Measurements from ENCODE around the gene NKX2-4. TPM values are rescaled to one million over a fixed set of nuclear protein-coding genes. Genes with fewer than 3 reads are reported as not detected.

Gene NKX2-4
- total RNA-seq, 1 donor from 2014 or later, result not detected

DNA sequence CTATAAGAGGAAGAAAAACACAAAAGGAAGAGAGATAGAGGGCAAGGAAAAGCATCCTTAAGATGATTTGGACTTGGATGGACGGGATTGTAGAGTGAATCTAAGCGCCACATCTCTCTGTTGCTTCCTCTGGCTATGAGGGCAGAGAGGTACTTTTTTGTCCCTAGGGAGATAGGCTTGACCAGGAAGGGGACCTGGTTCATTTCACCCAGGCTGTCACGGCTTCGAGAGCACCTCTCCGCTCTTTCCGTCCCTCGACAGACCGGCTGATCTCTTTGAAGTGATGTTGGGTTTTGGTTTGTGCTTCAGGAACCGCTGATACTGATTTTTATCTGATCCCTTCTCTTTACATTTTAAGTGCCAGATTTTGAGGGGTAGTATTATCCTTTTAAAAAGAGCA is 19.6 kb downstream of the NKX2-4 start:
- H3K4me3 Mint-ChIP-seq (ENCODE audit: unreplicated experiment), result no peak overlapping the region
- H3K27me3 Mint-ChIP-seq (ENCODE audit: low read depth, unreplicated experiment), result no peaks in the 10 kb centered on the region

DNA sequence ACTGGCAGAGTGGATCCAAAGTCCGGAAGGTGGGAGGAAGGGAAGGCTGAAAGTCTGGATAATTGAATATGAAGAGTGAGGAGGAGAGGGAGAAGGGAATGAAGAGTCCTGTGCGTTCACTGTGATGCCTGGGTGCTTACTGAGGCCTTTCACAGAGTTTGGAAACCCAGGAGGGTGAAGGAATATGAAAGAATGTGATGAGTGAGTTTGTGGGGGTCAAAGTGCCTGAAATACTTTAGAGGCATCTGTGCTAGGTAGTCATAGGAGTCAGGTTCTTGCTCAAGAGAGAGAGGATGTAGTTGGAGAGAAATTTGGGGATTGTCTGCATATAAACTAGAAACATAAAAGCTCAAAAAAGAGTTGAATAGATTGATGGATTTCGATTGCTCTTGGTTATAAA is 20.7 kb downstream of the NKX2-4 start:
- Histone ChIP-seq H3K4me1 (ENCODE audit: insufficient read depth, low read length) (peaks cover 4% of the 10 kb centered on the region), H3K9me3 (ENCODE audit: insufficient read depth, low read depth, low read length) (no peaks in the 10 kb centered on the region), H3K79me2 (ENCODE audit: insufficient read depth, low read length) (peaks cover 40% of the 10 kb centered on the region), H3K4me3 (ENCODE audit: insufficient read depth, low read depth, low read length) (no peak overlapping the region), H2AFZ (ENCODE audit: low read depth, low read length) (no peak overlapping the region), H3K9ac (ENCODE audit: low read length) (no peak overlapping the region), H4K20me1 (ENCODE audit: insufficient read depth, low read length) (peaks cover 60% of the 10 kb centered on the region), H3K27me3 (ENCODE audit: insufficient read depth, low read length) (no peaks in the 10 kb centered on the region), H3K27ac (ENCODE audit: low read depth, low read length) (no peak overlapping the region), H3K36me3 (ENCODE audit: insufficient read depth, low read length) (peaks cover 6% of the 10 kb centered on the region), H3K4me2 (ENCODE audit: low read length) (no peak overlapping the region)
- peak overlapping the region; percentile 0 for H3K27ac Mint-ChIP-seq (ENCODE audit: unreplicated experiment)
- H3K27me3 Mint-ChIP-seq (ENCODE audit: low read depth, unreplicated experiment), result no peaks in the 10 kb centered on the region
- no peak for TF ChIP-seq EZH2 (IDR thresholded peaks at IDR 0.05; ENCODE audit: insufficient read depth, low read length)
- TF ChIP-seq, protein P1, sequence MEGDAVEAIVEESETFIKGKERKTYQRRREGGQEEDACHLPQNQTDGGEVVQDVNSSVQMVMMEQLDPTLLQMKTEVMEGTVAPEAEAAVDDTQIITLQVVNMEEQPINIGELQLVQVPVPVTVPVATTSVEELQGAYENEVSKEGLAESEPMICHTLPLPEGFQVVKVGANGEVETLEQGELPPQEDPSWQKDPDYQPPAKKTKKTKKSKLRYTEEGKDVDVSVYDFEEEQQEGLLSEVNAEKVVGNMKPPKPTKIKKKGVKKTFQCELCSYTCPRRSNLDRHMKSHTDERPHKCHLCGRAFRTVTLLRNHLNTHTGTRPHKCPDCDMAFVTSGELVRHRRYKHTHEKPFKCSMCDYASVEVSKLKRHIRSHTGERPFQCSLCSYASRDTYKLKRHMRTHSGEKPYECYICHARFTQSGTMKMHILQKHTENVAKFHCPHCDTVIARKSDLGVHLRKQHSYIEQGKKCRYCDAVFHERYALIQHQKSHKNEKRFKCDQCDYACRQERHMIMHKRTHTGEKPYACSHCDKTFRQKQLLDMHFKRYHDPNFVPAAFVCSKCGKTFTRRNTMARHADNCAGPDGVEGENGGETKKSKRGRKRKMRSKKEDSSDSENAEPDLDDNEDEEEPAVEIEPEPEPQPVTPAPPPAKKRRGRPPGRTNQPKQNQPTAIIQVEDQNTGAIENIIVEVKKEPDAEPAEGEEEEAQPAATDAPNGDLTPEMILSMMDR (IDR thresholded peaks at IDR 0.05; ENCODE audit: insufficient read depth, low read depth, low read length), result no peak
- H3K4me1 Mint-ChIP-seq (ENCODE audit: low read depth, unreplicated experiment), result peaks cover 34% of the 10 kb centered on the region
- DNase-seq (ENCODE audit: low read depth) (no peak), FAIRE-seq (no peak)
- no peaks in the 10 kb centered on the region for H3K9me3 Mint-ChIP-seq (ENCODE audit: unreplicated experiment)
- H3K4me3 Mint-ChIP-seq (ENCODE audit: unreplicated experiment), result no peak overlapping the region
- H3K36me3 Mint-ChIP-seq (ENCODE audit: low read depth, unreplicated experiment), result peaks cover 14% of the 10 kb centered on the region

More for the DNA sequence above, 19.6 kb downstream of the NKX2-4 start:
- H3K4me3 ChIP-seq (ENCODE audit: insufficient read depth, low read depth, low read length), result no peak overlapping the region
- H3K4me1 Mint-ChIP-seq (ENCODE audit: low read depth, unreplicated experiment), result peaks cover 34% of the 10 kb centered on the region
- FAIRE-seq (no peak), DNase-seq (ENCODE audit: low read depth) (no peak)
- no peaks in the 10 kb centered on the region for H3K9me3 ChIP-seq (ENCODE audit: insufficient read depth, low read depth, low read length)
- H3K27ac ChIP-seq (ENCODE audit: low read depth, low read length), result no peak overlapping the region
- H3K9ac ChIP-seq (ENCODE audit: low read length), result no peak overlapping the region
- TF ChIP-seq, protein P1 (IDR thresholded peaks at IDR 0.05; ENCODE audit: insufficient read depth, low read depth, low read length), result no peak
- no peak for TF ChIP-seq EZH2 (IDR thresholded peaks at IDR 0.05; ENCODE audit: insufficient read depth, low read length)
- H3K79me2 ChIP-seq (ENCODE audit: insufficient read depth, low read length), result peaks cover 31% of the 10 kb centered on the region
- H2AFZ ChIP-seq (ENCODE audit: low read depth, low read length), result no peak overlapping the region
- no peak overlapping the region for H3K4me2 ChIP-seq (ENCODE audit: low read length)
- H3K36me3 ChIP-seq (ENCODE audit: insufficient read depth, low read length), result peaks cover 14% of the 10 kb centered on the region
- peaks cover 57% of the 10 kb centered on the region for H4K20me1 ChIP-seq (ENCODE audit: insufficient read depth, low read length)
- H3K27ac Mint-ChIP-seq (ENCODE audit: unreplicated experiment), result no peak overlapping the region
- peaks cover 4% of the 10 kb centered on the region for H3K4me1 ChIP-seq (ENCODE audit: insufficient read depth, low read length)
- peaks cover 14% of the 10 kb centered on the region for H3K36me3 Mint-ChIP-seq (ENCODE audit: low read depth, unreplicated experiment)
- H3K27me3 ChIP-seq (ENCODE audit: insufficient read depth, low read length), result no peaks in the 10 kb centered on the region
- no peaks in the 10 kb centered on the region for H3K9me3 Mint-ChIP-seq (ENCODE audit: unreplicated experiment)

DNA sequence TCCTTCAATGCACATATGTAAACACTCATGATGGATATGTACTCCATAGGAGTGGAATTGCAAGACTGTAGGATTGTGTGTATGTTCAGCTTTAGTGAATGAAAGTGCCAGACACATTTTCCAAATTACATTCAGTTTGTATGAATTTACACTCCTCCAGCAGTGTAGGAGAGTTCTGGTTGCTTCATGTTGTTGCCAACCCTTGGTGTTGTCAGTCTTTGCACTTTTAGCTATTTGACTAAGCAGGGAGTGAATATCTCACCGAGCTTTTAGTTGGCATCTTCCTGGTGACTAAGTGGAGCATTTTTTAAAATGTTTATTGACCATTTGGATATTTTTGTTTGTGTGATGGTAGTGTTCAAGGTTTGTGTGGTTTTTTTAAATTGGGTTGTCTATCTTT is 23.9 kb downstream of the NKX2-4 start:
- DNase-seq (ENCODE audit: low read depth) (no peak), FAIRE-seq (peak; percentile 5)
- Histone ChIP-seq H4K20me1 (ENCODE audit: insufficient read depth, low read length) (peaks cover 52% of the 10 kb centered on the region), H3K4me3 (ENCODE audit: insufficient read depth, low read depth, low read length) (no peak overlapping the region), H3K27me3 (ENCODE audit: insufficient read depth, low read length) (no peaks in the 10 kb centered on the region), H3K9me3 (ENCODE audit: insufficient read depth, low read depth, low read length) (no peaks in the 10 kb centered on the region), H2AFZ (ENCODE audit: low read depth, low read length) (no peak overlapping the region), H3K9ac (ENCODE audit: low read length) (no peak overlapping the region), H3K4me1 (ENCODE audit: insufficient read depth, low read length) (no peaks in the 10 kb centered on the region), H3K27ac (ENCODE audit: low read depth, low read length) (no peak overlapping the region), H3K36me3 (ENCODE audit: insufficient read depth, low read length) (peaks cover 11% of the 10 kb centered on the region), H3K79me2 (ENCODE audit: insufficient read depth, low read length) (peaks cover 43% of the 10 kb centered on the region), H3K4me2 (ENCODE audit: low read length) (no peak overlapping the region)
- no peak overlapping the region for H3K4me3 Mint-ChIP-seq (ENCODE audit: unreplicated experiment)
- H3K36me3 Mint-ChIP-seq (ENCODE audit: low read depth, unreplicated experiment), result peaks cover 11% of the 10 kb centered on the region
- H3K27me3 Mint-ChIP-seq (ENCODE audit: low read depth, unreplicated experiment), result no peaks in the 10 kb centered on the region
- peaks cover 8% of the 10 kb centered on the region for H3K4me1 Mint-ChIP-seq (ENCODE audit: low read depth, unreplicated experiment)
- H3K27ac Mint-ChIP-seq (ENCODE audit: unreplicated experiment), result no peak overlapping the region
- no peaks in the 10 kb centered on the region for H3K9me3 Mint-ChIP-seq (ENCODE audit: unreplicated experiment)
- no peak for TF ChIP-seq EZH2 (IDR thresholded peaks at IDR 0.05; ENCODE audit: insufficient read depth, low read length)

All from astrocyte (in vitro differentiated cells and primary cell).